GM12801 (cell line): ENCODE results near the gene TNFRSF12A.

ENCODE experiments used
- CTCF ChIP-seq: IDR thresholded peaks from one replicate; pipeline ENCODE4 v1.5.1; 2011; ENCODE audit warnings: control low read depth; ENCODE audit not compliant: insufficient read length; ENCODE audit errors: extremely low read depth

Gene TNFRSF12A

GRCh38 chr16:3020604-3021448, 658 bp downstream of the TNFRSF12A start:
- no peak for TF ChIP-seq CTCF

GRCh38 chr16:3021449-3022207, 1.5 kb downstream of the TNFRSF12A start:
- TF ChIP-seq CTCF: no peak

GRCh38 chr16:3022208-3022683, 2.1 kb downstream of the TNFRSF12A start:
- TF ChIP-seq CTCF: no peak

- no peak for TF ChIP-seq CTCF
Measured at GRCh38 chr16:3022684-3023414, 2.7 kb downstream of the TNFRSF12A start.

- TF ChIP-seq CTCF: no peak
Measured at GRCh38 chr16:3023415-3023668, 3.2 kb downstream of the TNFRSF12A start.

GRCh38 chr16:3023669-3024478, 3.7 kb downstream of the TNFRSF12A start, which contains the start of the genes HCFC1R1 and THOC6:
TSS of gene HCFC1R1 (minus strand) at chr16:3023942. CDS start at chr16:3023941, 1 bp downstream.
TSS of gene THOC6 (plus strand) at chr16:3024035. CDS start at chr16:3024327, 292 bp downstream.
- no peak for TF ChIP-seq CTCF
